ENCODE results near the gene MT1G.

The MT1G gene

DNA sequence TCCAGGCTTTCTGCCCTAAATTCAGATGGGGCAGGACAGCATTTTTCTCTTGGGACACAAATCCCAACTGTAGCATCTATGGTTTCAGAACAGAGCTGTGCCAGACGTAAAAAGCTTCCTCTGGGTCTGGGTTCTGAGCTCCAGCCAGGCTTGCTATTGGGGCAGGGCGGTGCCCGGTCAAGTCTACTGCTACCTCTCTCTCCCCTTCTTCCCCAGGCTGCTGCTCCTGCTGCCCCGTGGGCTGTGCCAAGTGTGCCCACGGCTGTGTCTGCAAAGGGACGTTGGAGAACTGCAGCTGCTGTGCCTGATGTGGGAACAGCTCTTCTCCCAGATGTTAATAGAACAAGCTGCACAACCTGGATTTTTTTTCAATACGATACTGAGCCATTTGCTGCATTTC is 34.3 kb downstream of the MT1G start:
- Histone ChIP-seq H3K9me3 (ENCODE audit: control insufficient read depth, low read length) (no peaks in the 10 kb centered on the region), H3K36me3 (ENCODE audit: control insufficient read depth, insufficient read depth, low read length) (no peaks in the 10 kb centered on the region), H3K4me1 (ENCODE audit: control insufficient read depth, insufficient read depth, low read length, poor library complexity, severe bottlenecking) (peaks cover 11% of the 10 kb centered on the region), H3K27ac (ENCODE audit: low read depth, low read length, severe bottlenecking) (no peak overlapping the region), H3K4me3 (ENCODE audit: extremely low read depth, insufficient read depth, low read length, poor library complexity, severe bottlenecking) (no peak overlapping the region)
- 20 to 30% methylated on average over 6 of the region's 7 CpGs for WGBS, 2 experiments (ENCODE audit: insufficient coverage in 2 of 2)

DNA sequence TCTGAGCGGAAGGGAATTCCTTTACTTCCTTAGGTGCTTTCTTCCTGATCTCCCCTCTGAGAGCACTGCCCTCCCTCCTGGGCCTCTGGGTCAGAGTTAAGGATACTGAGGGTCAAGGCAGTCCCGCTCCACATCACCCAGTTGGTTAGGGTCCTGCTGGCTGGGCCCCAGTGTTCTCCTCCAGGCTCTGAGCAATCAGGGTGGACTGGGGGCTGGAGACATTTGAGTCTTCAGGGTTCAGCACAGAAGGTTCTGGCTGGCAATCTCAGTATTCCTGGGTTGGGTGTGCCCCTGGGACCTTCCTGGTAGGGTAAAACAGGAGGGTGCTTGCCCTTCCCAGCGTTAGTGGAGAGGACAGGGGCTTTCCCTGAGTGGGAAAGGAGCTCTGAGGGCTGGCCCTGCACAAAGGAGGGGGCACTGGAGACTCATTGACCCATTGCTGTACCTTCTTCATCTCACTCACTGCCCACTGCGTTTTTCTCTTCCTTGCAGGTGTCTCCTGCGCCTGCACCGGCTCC is 35.0 kb downstream of the MT1G start:
- Histone ChIP-seq H3K4me1 (ENCODE audit: control insufficient read depth, insufficient read depth, low read length, poor library complexity, severe bottlenecking) (peaks cover 11% of the 10 kb centered on the region), H3K36me3 (ENCODE audit: control insufficient read depth, insufficient read depth, low read length) (no peaks in the 10 kb centered on the region), H3K9me3 (ENCODE audit: control insufficient read depth, low read length) (no peaks in the 10 kb centered on the region), H3K27ac (ENCODE audit: low read depth, low read length, severe bottlenecking) (no peak overlapping the region), H3K4me3 (ENCODE audit: extremely low read depth, insufficient read depth, low read length, poor library complexity, severe bottlenecking) (peak overlapping the region; percentile 24)
- 11 to 12% methylated on average over 3 of the region's 6 CpGs for WGBS, 2 experiments (ENCODE audit: insufficient coverage in 2 of 2)

DNA sequence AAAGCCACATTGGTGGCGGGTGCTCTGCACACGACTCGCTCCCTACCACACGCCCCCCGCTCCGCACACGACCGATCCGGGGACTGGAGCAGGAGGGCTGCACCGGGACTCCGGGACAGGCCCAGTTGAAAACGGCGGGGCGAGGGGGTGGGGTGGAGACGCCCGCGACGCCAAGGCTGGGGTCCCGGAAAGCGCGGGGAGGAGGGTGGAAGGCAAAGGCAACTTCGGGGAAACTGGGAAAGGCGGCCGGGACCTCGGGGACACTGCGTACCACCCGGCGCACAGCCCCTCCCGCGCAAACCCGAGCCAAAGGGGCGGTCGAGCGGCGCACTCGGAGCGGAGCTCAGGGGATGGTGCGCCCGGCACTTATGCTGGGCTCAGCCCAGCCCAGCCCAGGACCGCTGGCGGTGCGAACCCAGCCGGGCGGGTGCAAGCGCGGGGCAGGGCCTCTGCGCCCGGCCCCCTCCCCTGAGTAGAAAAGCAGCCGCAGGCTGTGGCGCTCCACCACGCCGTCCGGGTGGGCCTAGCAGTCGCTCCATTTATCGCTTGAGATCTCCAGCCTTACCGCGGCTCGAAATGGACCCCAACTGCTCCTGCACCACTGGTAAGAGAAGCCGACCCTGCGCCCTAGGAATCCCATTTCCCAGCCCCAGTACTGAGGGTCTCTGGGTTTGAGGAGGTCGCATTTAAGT is 35.6 kb downstream of the MT1G start, which contains the start of gene MT1M:
MT1M (plus strand) TSS at position 504 of the 692 bp plus-strand sequence; CDS start at position 577, 73 bp downstream.
- peaks cover 11% of the 10 kb centered on the region for H3K4me1 ChIP-seq (ENCODE audit: control insufficient read depth, insufficient read depth, low read length, poor library complexity, severe bottlenecking)
- H3K36me3 ChIP-seq (ENCODE audit: control insufficient read depth, insufficient read depth, low read length), result no peaks in the 10 kb centered on the region
- H3K9me3 ChIP-seq (ENCODE audit: control insufficient read depth, low read length), result no peaks in the 10 kb centered on the region
- H3K27ac ChIP-seq (ENCODE audit: low read depth, low read length, severe bottlenecking), result no peak within 1 kb of the TSS
- WGBS, 2 experiments (ENCODE audit: insufficient coverage in 2 of 2), result 1% methylated on average over 52 to 55 of the region's 61 CpGs
- peak within 1 kb of the TSS; percentile 24 for H3K4me3 ChIP-seq (ENCODE audit: extremely low read depth, insufficient read depth, low read length, poor library complexity, severe bottlenecking)

DNA sequence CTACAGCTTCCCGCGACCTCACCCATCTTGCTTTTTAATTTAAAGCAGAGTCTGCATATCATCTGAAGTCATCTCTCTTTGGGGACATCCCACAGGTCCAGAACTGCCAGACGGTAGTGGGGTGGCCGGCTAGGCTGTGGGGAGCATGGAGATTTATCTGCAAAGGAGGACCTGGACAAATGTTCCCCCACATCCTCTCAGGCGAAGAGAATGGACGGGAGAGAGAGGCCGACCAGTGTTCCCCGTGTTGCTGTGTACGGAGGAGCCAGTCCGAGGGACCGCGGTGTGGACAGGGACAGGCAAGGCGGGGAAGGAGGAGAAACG is 36.1 kb downstream of the MT1G start:
- H3K4me1 ChIP-seq (ENCODE audit: control insufficient read depth, insufficient read depth, low read length, poor library complexity, severe bottlenecking), result peaks cover 11% of the 10 kb centered on the region
- H3K4me3 ChIP-seq (ENCODE audit: extremely low read depth, insufficient read depth, low read length, poor library complexity, severe bottlenecking), result peak overlapping the region; percentile 24
- 10 to 16% methylated on average over 9 to 12 of the region's 14 CpGs for WGBS, 2 experiments (ENCODE audit: insufficient coverage in 2 of 2)
- H3K9me3 ChIP-seq (ENCODE audit: control insufficient read depth, low read length), result no peaks in the 10 kb centered on the region
- no peaks in the 10 kb centered on the region for H3K36me3 ChIP-seq (ENCODE audit: control insufficient read depth, insufficient read depth, low read length)
- no peak overlapping the region for H3K27ac ChIP-seq (ENCODE audit: low read depth, low read length, severe bottlenecking)

DNA sequence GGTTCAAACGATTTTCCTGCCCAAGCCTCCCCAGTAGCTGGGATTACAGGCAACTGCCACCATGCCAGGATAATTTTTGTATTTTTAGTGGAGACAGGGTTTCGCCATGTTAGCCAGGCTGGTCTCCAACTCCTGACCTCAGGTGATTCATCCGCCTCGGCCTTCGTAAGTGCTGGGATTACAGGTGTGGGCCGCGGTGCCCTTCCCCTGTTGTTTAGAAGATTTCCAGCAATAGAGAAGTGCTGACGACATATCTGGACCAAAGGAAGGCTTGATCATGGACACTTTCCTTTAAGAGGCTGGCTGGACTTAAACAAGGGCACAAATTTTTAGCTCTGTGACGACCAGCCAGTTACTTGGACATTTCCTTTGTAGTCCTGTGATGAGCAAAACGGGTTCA is 36.7 kb downstream of the MT1G start:
- 73 to 78% methylated on average over 9 to 10 of the region's 10 CpGs for WGBS, 2 experiments (ENCODE audit: insufficient coverage in 2 of 2)

DNA sequence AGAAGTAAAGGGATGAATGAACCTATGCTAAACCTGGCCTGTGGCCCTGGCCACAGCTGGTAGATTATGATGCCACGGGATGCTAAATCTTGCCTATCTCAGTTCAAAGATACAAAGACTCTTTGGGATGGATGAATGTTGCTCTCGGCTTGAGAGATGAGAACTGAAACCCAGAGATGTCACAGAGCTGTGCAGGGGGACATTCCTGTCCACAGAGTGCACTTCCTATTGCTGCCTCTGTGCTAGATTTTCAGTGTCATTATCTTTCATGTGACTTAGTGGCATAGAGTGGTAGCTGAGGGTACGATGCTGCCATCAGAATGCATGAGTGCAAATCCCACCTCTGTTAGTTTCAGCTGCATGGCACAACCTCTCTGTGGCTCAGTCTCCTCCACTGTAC is 37.7 kb downstream of the MT1G start:
- Histone ChIP-seq H3K36me3 (ENCODE audit: control insufficient read depth, insufficient read depth, low read length) (no peaks in the 10 kb centered on the region), H3K4me3 (ENCODE audit: extremely low read depth, insufficient read depth, low read length, poor library complexity, severe bottlenecking) (no peak overlapping the region), H3K4me1 (ENCODE audit: control insufficient read depth, insufficient read depth, low read length, poor library complexity, severe bottlenecking) (peaks cover 9% of the 10 kb centered on the region), H3K27ac (ENCODE audit: low read depth, low read length, severe bottlenecking) (no peak overlapping the region), H3K9me3 (ENCODE audit: control insufficient read depth, low read length) (no peaks in the 10 kb centered on the region)
- 72 to 81% methylated on average over 2 to 3 of the region's 3 CpGs for WGBS, 2 experiments (ENCODE audit: insufficient coverage in 2 of 2)

More for the DNA sequence above, 36.7 kb downstream of the MT1G start:
- peaks cover 11% of the 10 kb centered on the region for H3K4me1 ChIP-seq (ENCODE audit: control insufficient read depth, insufficient read depth, low read length, poor library complexity, severe bottlenecking)
- H3K36me3 ChIP-seq (ENCODE audit: control insufficient read depth, insufficient read depth, low read length), result no peaks in the 10 kb centered on the region
- H3K27ac ChIP-seq (ENCODE audit: low read depth, low read length, severe bottlenecking), result no peak overlapping the region
- H3K9me3 ChIP-seq (ENCODE audit: control insufficient read depth, low read length), result no peaks in the 10 kb centered on the region
- H3K4me3 ChIP-seq (ENCODE audit: extremely low read depth, insufficient read depth, low read length, poor library complexity, severe bottlenecking), result no peak overlapping the region

DNA sequence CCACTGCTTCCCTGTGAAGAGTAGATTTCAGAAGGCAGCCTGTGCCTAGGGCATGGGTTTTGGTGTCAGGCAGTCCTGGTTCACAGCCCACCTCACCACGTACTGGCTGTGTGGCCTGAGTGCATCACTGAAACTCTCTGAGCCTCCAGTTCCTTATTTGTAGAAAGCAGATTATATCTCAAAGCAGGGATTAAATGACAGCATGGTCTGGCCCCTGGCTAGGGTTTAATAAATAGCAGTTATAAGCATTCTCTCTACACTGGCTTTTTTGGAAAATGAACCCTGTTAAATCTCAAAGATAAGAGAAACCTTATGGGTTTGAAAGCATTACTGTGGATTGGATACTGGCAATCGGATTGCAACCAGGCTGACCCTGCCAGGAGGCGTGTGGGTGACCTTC is 38.3 kb downstream of the MT1G start:
- Histone ChIP-seq H3K27ac (ENCODE audit: low read depth, low read length, severe bottlenecking) (no peak overlapping the region), H3K9me3 (ENCODE audit: control insufficient read depth, low read length) (no peaks in the 10 kb centered on the region), H3K36me3 (ENCODE audit: control insufficient read depth, insufficient read depth, low read length) (no peaks in the 10 kb centered on the region), H3K4me1 (ENCODE audit: control insufficient read depth, insufficient read depth, low read length, poor library complexity, severe bottlenecking) (peaks cover 4% of the 10 kb centered on the region), H3K4me3 (ENCODE audit: extremely low read depth, insufficient read depth, low read length, poor library complexity, severe bottlenecking) (no peak overlapping the region)
- WGBS, 2 experiments (ENCODE audit: insufficient coverage in 2 of 2), result 75 to 85% methylated on average over 2 to 3 of the region's 3 CpGs

DNA sequence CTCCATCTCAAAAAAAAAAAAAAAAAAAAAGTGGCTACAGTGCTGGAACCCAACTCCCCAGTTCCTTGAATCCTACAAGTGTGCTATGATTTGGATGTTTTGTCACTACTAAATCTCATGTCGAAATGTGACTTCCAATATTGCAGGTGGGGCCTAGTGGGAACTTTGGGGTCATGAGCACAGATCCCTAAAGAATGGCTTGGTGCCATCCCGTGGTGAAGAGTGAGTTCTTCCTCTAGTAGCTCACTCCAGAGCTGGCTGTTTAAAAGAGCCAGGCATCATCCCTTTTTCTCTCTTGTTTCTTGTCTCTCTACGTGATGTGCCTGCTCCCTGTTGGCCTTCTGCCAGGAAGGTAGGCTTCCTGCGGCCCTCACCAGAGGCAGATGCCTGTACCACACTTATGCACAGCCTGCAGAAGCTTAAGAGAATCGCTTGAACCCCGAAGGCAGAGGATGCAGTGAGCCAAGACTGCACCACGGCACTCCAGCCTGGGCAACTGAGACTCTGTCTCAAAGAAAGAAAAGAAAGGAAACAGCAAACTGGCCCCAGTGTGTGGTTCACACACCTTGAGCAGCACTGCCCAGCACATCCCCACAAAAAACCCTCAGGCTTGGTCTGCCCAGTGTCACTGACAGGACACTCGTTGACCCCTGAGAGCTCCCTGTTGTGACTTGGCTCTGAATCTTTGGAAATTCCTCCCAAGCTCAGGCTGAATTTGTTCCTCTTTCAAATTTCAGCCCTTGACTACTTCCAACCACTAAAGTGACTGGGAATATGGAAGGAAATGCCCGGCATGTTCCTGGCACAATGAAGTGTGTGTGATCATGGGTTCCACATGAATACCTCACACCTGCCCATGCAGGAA is 39.1 kb downstream of the MT1G start:
- WGBS, 2 experiments (ENCODE audit: insufficient coverage in 2 of 2), result 71 to 84% methylated on average over 7 of the region's 9 CpGs
- no peak overlapping the region for H3K27ac ChIP-seq (ENCODE audit: low read depth, low read length, severe bottlenecking)
- H3K4me1 ChIP-seq (ENCODE audit: control insufficient read depth, insufficient read depth, low read length, poor library complexity, severe bottlenecking), result peaks cover 4% of the 10 kb centered on the region
- H3K4me3 ChIP-seq (ENCODE audit: extremely low read depth, insufficient read depth, low read length, poor library complexity, severe bottlenecking), result no peak overlapping the region
- no peaks in the 10 kb centered on the region for H3K36me3 ChIP-seq (ENCODE audit: control insufficient read depth, insufficient read depth, low read length)
- no peaks in the 10 kb centered on the region for H3K9me3 ChIP-seq (ENCODE audit: control insufficient read depth, low read length)

DNA sequence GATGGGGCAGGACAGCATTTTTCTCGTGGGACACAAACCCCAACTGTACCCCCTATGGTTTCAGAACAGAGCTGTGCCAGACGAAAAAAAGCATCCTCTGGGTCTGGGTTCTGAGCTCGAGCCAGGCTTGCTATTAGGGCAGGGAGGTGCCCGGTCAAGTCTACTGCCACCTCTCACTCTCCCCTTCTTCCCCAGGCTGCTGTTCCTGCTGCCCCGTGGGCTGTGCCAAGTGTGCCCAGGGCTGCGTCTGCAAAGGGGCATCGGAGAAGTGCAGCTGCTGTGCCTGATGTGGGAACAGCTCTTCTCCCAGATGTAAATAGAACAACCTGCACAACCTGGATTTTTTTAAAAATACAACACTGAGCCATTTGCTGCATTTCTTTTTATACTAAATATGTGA is 41.2 kb downstream of the MT1G start:
- Histone ChIP-seq H3K27ac (ENCODE audit: low read depth, low read length, severe bottlenecking) (peak overlapping the region; percentile 6), H3K36me3 (ENCODE audit: control insufficient read depth, insufficient read depth, low read length) (no peaks in the 10 kb centered on the region), H3K9me3 (ENCODE audit: control insufficient read depth, low read length) (no peaks in the 10 kb centered on the region), H3K4me3 (ENCODE audit: extremely low read depth, insufficient read depth, low read length, poor library complexity, severe bottlenecking) (no peak overlapping the region), H3K4me1 (ENCODE audit: control insufficient read depth, insufficient read depth, low read length, poor library complexity, severe bottlenecking) (no peaks in the 10 kb centered on the region)
- WGBS, 2 experiments (ENCODE audit: insufficient coverage in 2 of 2), result 58 to 80% methylated on average over 2 to 4 of the region's 7 CpGs

DNA sequence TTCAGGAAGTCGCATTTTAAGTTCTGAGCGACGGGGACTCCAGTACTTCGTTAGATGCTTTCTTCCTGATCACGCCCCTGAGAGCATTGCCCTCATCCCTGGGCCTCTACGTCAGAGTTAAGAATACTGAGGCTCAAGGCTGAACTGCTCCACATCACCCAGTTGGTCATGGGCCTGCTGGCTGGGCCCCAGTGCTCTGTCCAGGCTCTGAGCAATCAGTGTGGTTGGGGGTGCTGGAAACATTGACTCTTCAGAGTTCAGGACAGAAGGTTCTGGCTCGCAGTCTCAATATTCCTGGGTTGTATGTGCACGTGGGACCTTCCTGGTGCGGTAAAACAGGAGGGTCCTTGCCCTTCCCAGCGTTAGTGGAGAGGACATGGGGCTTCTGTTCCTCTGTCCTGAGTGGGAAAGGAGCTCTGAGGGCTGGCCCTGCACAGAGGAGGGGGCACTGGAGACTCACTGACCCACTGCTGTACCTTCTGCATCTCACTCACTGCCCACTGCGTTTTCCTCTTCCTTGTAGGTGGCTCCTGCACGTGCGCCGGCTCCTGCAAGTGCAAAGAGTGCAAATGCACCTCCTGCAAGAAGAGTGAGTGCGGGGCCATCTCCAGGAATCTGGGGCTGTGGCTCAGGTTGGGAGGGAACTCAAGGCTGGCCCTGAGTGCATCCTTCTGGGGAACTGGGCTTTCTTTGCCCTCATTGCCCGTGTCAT is 41.8 kb downstream of the MT1G start:
- Histone ChIP-seq H3K4me3 (ENCODE audit: extremely low read depth, insufficient read depth, low read length, poor library complexity, severe bottlenecking) (no peak overlapping the region), H3K36me3 (ENCODE audit: control insufficient read depth, insufficient read depth, low read length) (no peaks in the 10 kb centered on the region), H3K4me1 (ENCODE audit: control insufficient read depth, insufficient read depth, low read length, poor library complexity, severe bottlenecking) (no peaks in the 10 kb centered on the region), H3K9me3 (ENCODE audit: control insufficient read depth, low read length) (no peaks in the 10 kb centered on the region), H3K27ac (ENCODE audit: low read depth, low read length, severe bottlenecking) (no peak overlapping the region)
- 28 to 41% methylated on average over 12 to 13 of the region's 16 CpGs for WGBS, 2 experiments (ENCODE audit: insufficient coverage in 2 of 2)

Data from mesodermal cell (in vitro differentiated cells).